ENCODE results near the gene RXRA. TPM values are rescaled to one million over a fixed set of nuclear protein-coding genes. Genes with fewer than 3 reads are reported as not detected.

The RXRA gene
- total and polyA plus RNA-seq, 10 of the 15 experiments (the other 5 are each of a cell fraction or from before 2014, with no cell fraction given), result 0.89 to 36.8 (median 11.1) TPM

- intact Hi-C loops (cut with micrococcal nuclease; ENCODE audit: unreplicated experiment), result loop anchor here (1.0 to 2.0 kb wide), 2 partner anchors 17 to 225 kb away; partner anchors contain the start of gene RNU6ATAC
- ATAC-seq (no peak), FAIRE-seq (no peak), DNase-seq (ENCODE audit: low read depth, low spot score) (no peak)
- Histone ChIP-seq H3K36me3 (ENCODE audit: control insufficient read depth in 2 of 2, insufficient read depth in 2 of 2, low read length in 1 of 2) (no peaks in the 10 kb centered on the region), H3K27ac (ENCODE audit: control insufficient read depth, insufficient read depth) (no peak overlapping the region), H3K9ac (ENCODE audit: control insufficient read depth, insufficient read depth, low read length) (no peak overlapping the region), H3K4me2 (ENCODE audit: control insufficient read depth, insufficient read depth) (no peak overlapping the region), H3K4me1 (ENCODE audit: control insufficient read depth, insufficient read depth, low read length) (peaks cover 35% of the 10 kb centered on the region), H3K27me3 (replicated peaks in 1 of 2; ENCODE audit: control insufficient read depth in 2 of 2, insufficient read depth in 2 of 2, low read length in 1 of 2) (no peaks in the 10 kb centered on the region), H3K79me2 (ENCODE audit: control insufficient read depth, insufficient read depth, low read length) (peaks cover 30% of the 10 kb centered on the region), H2AFZ (ENCODE audit: control insufficient read depth, low read depth, low read length) (no peak overlapping the region), H3K9me3 (replicated peaks; ENCODE audit: control insufficient read depth, insufficient read depth, low read length) (no peaks in the 10 kb centered on the region), H4K20me1 (ENCODE audit: control insufficient read depth, insufficient read depth) (no peaks in the 10 kb centered on the region), H3K4me3 (no peak overlapping the region)
- in situ Hi-C loops (cut with MboI), result no loop called here
- no TSS peak for BruUV-seq (replicated peaks)
- SMC1A ChIA-PET (ENCODE audit: uncharacterized antibody, unreplicated experiment), result interaction anchor here (4.3 kb wide), 1 partner anchor 15 kb away, joined by 39 read pairs; no protein-coding TSS in a partner anchor
- 97% methylated on average over 13 of the region's 13 CpGs for WGBS (ENCODE audit: insufficient coverage, insufficient replicate concordance, low lambda C conversion rate, missing lambda C conversion rate)
- RAD21 ChIA-PET (ENCODE audit: unreplicated experiment), result no interaction called here
- CTCF ChIA-PET, result interaction anchor here (0.6 to 2.1 kb wide), 2 partner anchors 25 to 53 kb away, joined by 3 to 12 read pairs; no protein-coding TSS in a partner anchor
- POLR2A ChIA-PET, result interaction anchor here (8.8 kb wide), 1 partner anchor 16 kb away, joined by 88 read pairs; no protein-coding TSS in a partner anchor
- no peak for TF ChIP-seq BCL11A (IDR thresholded peaks at IDR 0.05; ENCODE audit: low read depth, low read length)
- no peak for TF ChIP-seq IRF4 (IDR thresholded peaks at IDR 0.05; ENCODE audit: low read depth, low read length)
- no peak for TF ChIP-seq ZBED1 (IDR thresholded peaks at IDR 0.05; ENCODE audit: borderline replicate concordance)
- no peak for TF ChIP-seq PML (IDR thresholded peaks at IDR 0.05; ENCODE audit: low read length)
- no peak for TF ChIP-seq KAT2A (conservative IDR thresholded peaks at IDR 0.05; ENCODE audit: control insufficient read depth, low read depth, low read length)
- TF ChIP-seq, protein P1, sequence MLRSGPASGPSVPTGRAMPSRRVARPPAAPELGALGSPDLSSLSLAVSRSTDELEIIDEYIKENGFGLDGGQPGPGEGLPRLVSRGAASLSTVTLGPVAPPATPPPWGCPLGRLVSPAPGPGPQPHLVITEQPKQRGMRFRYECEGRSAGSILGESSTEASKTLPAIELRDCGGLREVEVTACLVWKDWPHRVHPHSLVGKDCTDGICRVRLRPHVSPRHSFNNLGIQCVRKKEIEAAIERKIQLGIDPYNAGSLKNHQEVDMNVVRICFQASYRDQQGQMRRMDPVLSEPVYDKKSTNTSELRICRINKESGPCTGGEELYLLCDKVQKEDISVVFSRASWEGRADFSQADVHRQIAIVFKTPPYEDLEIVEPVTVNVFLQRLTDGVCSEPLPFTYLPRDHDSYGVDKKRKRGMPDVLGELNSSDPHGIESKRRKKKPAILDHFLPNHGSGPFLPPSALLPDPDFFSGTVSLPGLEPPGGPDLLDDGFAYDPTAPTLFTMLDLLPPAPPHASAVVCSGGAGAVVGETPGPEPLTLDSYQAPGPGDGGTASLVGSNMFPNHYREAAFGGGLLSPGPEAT (IDR thresholded peaks at IDR 0.05; ENCODE audit: low read depth), result no peak
- TF ChIP-seq BACH1 (IDR thresholded peaks at IDR 0.05; ENCODE audit: borderline replicate concordance), result no peak
- no peak for TF ChIP-seq SIN3A (IDR thresholded peaks at IDR 0.05; ENCODE audit: low read depth, low read length)
- TF ChIP-seq ZNF207 (IDR thresholded peaks at IDR 0.05; ENCODE audit: borderline replicate concordance), result no peak
- no peak for TF ChIP-seq PKNOX1 (IDR thresholded peaks at IDR 0.05)
- no peak for TF ChIP-seq CUX1 (IDR thresholded peaks at IDR 0.05; ENCODE audit: insufficient replicate concordance, low read depth, low read length)
- TF ChIP-seq, protein P2, sequence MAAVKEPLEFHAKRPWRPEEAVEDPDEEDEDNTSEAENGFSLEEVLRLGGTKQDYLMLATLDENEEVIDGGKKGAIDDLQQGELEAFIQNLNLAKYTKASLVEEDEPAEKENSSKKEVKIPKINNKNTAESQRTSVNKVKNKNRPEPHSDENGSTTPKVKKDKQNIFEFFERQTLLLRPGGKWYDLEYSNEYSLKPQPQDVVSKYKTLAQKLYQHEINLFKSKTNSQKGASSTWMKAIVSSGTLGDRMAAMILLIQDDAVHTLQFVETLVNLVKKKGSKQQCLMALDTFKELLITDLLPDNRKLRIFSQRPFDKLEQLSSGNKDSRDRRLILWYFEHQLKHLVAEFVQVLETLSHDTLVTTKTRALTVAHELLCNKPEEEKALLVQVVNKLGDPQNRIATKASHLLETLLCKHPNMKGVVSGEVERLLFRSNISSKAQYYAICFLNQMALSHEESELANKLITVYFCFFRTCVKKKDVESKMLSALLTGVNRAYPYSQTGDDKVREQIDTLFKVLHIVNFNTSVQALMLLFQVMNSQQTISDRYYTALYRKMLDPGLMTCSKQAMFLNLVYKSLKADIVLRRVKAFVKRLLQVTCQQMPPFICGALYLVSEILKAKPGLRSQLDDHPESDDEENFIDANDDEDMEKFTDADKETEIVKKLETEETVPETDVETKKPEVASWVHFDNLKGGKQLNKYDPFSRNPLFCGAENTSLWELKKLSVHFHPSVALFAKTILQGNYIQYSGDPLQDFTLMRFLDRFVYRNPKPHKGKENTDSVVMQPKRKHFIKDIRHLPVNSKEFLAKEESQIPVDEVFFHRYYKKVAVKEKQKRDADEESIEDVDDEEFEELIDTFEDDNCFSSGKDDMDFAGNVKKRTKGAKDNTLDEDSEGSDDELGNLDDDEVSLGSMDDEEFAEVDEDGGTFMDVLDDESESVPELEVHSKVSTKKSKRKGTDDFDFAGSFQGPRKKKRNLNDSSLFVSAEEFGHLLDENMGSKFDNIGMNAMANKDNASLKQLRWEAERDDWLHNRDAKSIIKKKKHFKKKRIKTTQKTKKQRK (IDR thresholded peaks at IDR 0.05; ENCODE audit: low read depth, low read length), result no peak
Measured at GRCh38 chr9:134389642-134390041, 63.4 kb downstream of the RXRA start.

All from GM12878 (cell line).